ENCODE measurements around the gene WHRN.

The WHRN gene

DNA sequence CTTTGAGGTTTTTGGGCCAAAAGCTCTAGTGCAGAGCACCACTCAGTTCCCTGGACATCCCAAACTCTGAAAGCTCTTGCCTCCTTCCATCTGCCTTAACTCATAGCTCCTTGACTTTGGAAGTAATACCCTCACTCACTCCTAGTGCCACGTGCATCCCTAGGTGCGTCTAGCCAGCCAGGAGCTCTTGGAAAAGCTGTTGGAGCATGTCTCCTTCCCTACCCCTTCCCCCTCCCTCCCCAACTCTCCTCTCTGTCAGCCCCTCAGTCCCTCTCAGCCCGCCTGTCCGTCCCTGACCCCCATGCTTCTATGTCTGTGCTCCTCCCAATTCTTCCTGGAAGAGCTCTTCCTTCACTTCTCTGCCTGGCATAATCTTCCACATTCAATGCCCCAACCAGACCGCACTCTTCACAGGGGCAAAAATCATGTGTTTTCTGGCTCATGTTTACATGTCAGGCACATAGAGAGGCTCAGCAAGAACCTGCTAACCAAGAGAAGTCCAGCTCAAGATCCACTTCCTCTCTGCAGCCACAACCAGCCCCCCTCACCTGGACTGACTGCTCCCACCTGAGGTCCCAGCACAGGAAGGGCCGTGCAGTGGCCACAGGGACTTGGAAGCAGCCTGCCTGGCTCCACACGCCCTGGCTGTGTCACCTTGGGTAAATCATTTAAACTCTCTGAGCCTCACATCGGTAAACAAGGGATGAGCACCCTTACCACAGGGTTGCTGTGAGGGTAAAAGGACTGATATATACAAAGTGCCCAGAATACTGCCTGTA lies 58.4 kb downstream of the WHRN start:
- no peak for DNase-seq

DNA sequence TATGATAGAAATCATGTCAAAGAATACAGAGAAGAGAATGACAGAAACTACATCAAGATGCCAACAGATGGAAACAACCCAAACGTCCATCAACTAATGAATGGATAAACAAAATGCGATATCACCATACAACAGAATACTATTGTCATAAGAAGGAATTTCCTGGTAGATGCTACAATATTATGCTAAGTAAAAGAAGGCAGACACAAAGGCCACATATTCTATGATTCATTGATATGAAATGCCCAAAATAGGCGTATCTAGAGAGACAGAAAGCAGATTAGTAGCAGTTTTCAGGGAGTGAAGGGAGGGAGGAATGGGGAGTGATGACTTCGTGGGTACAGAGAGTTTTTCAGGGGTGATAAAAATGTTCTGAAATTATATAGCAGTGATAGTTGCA lies 59.2 kb downstream of the WHRN start:
- no peak for DNase-seq

GRCh38 chr9:114445616-114446015 lies 59.7 kb downstream of the WHRN start:
- DNase-seq: no peak

DNA sequence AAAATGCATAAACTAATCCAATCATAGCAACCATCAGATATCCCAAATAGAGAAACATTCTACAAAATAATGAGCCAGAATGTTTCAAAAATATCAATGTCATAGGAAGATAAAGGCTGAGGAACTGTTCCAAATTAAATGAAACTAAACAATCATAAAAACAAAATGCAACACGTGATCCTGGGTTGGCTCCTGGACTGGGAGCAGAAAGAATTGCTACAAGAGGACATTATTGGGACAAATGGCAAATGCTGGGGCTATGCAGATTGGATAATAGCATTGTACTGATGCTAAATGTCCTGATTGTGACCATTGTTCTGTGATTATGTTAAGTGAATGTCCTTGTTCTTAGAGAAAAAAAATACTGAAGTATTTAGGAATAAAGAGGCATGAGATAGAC lies 63.3 kb downstream of the WHRN start:
- DNase-seq: peak in 1 of 2 donors; percentile 80

DNA sequence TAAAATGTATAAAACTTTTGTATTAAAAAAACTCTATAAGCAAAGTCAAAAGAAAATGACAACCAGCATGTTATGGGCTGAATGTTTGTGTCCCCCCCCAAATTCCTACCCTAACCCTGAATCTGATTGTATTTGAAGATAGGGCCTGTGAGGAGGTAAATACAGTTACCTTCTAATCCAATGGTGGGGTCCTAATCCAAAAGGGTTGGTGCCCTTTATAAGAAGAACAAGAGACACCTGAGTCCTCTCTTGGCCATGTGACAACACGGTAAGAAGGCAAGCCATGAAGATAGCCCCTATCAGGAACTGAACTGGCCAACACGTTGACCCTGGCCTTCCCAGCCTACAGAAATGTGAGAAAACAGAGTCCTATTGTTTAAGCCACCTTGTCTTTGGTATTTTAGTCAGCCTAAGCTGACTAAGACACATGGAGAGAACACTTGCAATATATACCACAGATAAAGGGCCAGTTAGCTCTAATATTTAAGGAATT lies 67.8 kb downstream of the WHRN start:
- DNase-seq: no peak

DNA sequence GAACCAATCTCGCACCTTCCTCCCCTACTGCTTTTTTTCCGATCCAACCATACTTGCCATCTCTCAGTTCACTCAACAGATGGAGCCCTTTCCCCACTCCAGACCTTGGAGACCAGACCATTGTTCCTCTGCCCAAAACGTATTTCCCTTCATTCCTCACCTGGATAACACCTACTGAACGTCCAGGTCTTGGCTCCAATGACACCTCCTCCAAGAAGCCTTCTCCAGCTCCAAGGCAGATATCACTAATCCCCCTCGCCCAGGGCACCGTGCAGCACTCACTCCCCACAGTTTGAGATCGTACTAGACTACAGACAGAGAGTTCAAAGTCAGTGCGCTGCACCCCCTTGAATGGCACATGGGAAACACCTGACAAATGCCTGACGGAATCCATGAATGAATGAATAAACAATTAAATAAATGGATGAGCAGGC lies 70.4 kb downstream of the WHRN start:
- DNase-seq: peak; percentile 20 to 59

- DNase-seq: no peak
Observed at GRCh38 chr9:114433720-114434255, 71.5 kb downstream of the WHRN start.

GRCh38 chr9:114433086-114433485 lies 72.2 kb downstream of the WHRN start:
- no peak for DNase-seq

GRCh38 chr9:114432323-114433067 lies 72.8 kb downstream of the WHRN start:
- DNase-seq: no peak

GRCh38 chr9:114431770-114432169 lies 73.5 kb downstream of the WHRN start:
- DNase-seq: no peak

GRCh38 chr9:114431003-114431402 lies 74.3 kb downstream of the WHRN start:
- no peak for DNase-seq

- no peak for DNase-seq
Observed at GRCh38 chr9:114430457-114430856, 74.8 kb downstream of the WHRN start.

DNA sequence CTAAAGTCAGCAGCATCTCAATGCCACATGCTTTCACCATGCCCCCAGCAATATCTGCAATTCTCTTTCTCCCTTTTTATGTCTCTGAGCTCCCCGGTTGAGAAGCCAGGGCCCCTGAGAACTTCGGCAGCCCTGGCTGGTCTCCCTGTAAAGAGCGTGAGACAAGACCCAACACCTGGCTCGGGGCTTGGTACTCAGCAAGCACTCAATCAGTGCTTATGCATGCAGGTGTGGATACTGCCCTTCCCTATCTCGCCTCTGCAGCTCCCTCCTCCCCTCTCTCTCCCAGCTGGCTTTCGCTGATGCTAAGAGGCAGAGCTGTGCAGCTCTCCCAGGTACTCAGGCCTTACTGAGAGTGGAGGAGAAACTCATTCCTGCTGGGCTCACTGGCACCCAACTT lies 75.8 kb downstream of the WHRN start:
- no peak for DNase-seq

DNA sequence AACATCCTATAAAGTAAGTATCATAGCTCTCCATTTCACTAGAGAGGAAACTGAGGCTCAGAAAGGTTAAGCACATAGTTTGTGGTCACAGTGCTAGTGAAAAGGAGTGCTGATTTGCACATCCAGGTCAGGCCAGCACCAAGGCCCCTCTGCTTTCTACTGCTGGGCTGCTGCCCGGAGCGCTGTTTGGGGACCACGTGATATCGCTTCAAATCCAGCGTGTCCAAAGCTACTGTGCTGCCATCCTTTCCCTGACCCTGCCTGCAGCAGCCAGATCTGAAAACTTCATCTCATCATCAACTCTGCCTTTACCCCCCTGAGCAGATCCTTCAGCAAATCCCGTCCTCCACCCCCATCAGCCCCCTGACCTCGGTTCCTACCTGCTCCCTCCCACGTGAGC lies 76.8 kb downstream of the WHRN start:
- peak in 1 of 2 donors; percentile 16 for DNase-seq

GRCh38 chr9:114427644-114428043 lies 77.6 kb downstream of the WHRN start:
- DNase-seq: no peak

GRCh38 chr9:114426046-114426948 lies 79.0 kb downstream of the WHRN start:
- no peak for DNase-seq

GRCh38 chr9:114425126-114425525 lies 80.1 kb downstream of the WHRN start:
- no peak for DNase-seq

GRCh38 chr9:114424126-114424525 lies 81.1 kb downstream of the WHRN start:
- no peak for DNase-seq

DNA sequence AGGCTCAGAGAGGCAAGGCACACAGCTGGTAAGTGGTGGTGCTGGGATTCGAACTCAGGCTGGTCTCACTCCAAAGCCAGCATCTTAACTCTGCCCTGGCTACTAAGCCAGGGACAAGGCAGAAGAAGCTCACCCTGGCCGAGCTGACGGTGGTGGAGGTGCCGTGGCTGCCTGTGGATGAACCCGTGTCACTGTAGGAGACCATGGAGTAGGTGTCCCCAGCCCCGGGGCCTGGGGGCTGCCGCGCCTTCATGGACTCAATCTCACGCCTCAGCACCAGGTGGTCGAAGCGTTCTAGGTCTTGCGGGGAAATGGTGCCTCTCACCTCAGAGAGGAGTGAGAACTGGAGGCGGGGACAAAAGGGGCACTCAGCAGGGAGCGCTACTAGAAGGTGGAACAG lies 82.1 kb downstream of the WHRN start:
- no peak for DNase-seq

- DNase-seq: no peak
Observed at GRCh38 chr9:114421147-114421546, 84.1 kb downstream of the WHRN start.

DNA sequence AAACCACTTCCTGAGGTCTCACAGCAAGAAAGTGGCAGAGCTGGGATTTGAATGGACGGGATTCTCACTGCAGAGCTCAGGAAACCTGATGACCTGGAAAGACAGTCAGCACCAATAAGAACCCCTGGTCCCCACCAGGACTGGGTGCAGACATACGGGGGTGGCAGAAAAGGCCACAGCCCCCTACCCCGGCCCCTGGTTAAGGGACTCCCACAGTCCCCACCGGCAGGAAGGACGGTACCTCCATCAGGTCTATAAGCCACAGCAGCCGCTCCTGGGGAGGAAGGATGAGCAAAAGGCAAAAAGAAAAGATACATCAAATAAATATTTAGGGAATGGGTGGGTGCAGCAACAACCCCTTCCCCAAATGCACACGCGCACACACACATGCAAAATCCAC lies 85.5 kb downstream of the WHRN start:
- no peak for DNase-seq

- no peak for DNase-seq
Observed at GRCh38 chr9:114418053-114418452, 87.2 kb downstream of the WHRN start.

DNA sequence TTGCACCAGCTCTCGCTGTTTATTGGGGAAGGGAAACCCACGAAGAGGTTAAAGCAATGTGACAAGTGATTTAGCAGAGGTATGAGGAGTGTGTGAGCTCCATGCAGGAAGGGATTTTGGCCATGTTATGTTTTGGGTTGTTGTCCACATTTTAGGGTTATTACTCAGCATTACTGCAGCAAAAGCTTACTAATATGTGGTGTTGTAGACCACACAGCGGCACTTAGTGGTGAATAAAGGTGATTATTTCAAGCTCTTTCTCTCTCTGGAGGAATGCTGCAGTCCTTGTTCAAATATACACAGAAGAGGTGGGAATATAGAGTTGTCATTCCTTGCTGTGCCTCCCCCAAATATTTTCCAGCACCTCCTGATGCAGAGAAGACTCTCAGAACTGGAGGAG lies 87.8 kb downstream of the WHRN start:
- no peak for DNase-seq

All from hippocampal formation (tissue), 2 donors.